HL-60 (cell line): ENCODE results near the gene UBE2J2.

Experiments used
- DNase-seq, 2 experiments: peaks; one replicate each; pipeline ENCODE4 v3.0.0-alpha.2; 2010 to 2020; ENCODE audit warnings: low read depth in 1 of 2, low spot score in 1 of 2
- H3K27ac ChIP-seq: fragments of 250-450 bp; sonication (Bioruptor Pico); replicated peaks from 2 replicates; pipeline ENCODE4 v1.5.1; 2020; ENCODE audit warnings: mild to moderate bottlenecking, moderate library complexity
- H3K27me3 ChIP-seq: fragments of 250-450 bp; sonication (Bioruptor Pico); 2 replicates; pipeline ENCODE4 v1.5.1; 2021; ENCODE audit warnings: mild to moderate bottlenecking, moderate library complexity; ENCODE audit not compliant: insufficient read depth, poor library complexity, severe bottlenecking
- H3K4me3 ChIP-seq: replicated peaks from 2 replicates; pipeline ENCODE4 v1.5.1; 2011; ENCODE audit warnings: mild to moderate bottlenecking, control low read depth, low read length; ENCODE audit not compliant: insufficient read depth
- GABPA ChIP-seq: IDR thresholded peaks from 2 replicates; pipeline ENCODE4 v1.6.1; 2012; ENCODE audit warnings: low read depth
- POLR2AphosphoS5 ChIP-seq: IDR thresholded peaks from 2 replicates; pipeline ENCODE4 v1.6.1; 2012; ENCODE audit warnings: low read depth
- SPI1 ChIP-seq: IDR thresholded peaks from 2 replicates; pipeline ENCODE4 v1.6.1; 2012; ENCODE audit warnings: low read depth, mild to moderate bottlenecking, borderline replicate concordance
- TF ChIP-seq, protein P1 (sequence below): IDR thresholded peaks from 2 replicates; pipeline ENCODE4 v1.6.1; 2012; ENCODE audit warnings: low read depth; ENCODE audit not compliant: insufficient replicate concordance
- TF ChIP-seq, protein P2 (sequence below): IDR thresholded peaks from one replicate; pipeline ENCODE4 v1.5.1; 2011; ENCODE audit warnings: low read length, control low read depth, inconsistent platforms; ENCODE audit not compliant: insufficient read depth

The UBE2J2 gene

DNA sequence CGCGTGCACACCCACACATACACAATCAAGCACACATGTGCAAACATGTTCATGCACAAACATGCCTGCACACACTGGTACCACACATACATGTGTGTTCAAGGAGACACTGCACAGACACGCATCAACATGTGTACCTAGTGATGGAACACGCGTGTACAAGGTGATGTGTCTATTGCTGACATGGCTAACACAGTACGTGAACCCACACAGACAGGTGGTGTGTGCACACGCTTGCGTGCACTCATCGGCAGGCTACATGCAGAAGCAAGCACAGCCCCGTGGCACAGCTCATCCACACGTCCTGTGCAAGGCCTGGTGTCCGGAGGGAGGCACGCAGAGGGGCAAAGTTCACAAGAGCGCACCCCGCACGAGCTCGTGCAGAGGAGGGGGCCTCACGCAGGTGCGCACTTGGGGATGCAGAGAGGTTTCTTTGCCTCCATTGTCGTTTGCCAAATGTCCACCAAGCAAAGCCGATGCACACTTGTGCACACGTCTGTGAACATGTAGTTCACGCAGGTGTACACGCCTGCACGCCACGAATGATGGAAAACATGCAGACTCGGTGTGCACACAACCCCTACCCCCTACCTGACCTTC is 33.1 kb upstream of the UBE2J2 start:
- Histone ChIP-seq H3K4me3 (peak overlapping the region; percentile 73), H3K27me3 (no peaks in the 10 kb centered on the region), H3K27ac (peak overlapping the region; percentile 72)
- no peak for TF ChIP-seq GABPA
- no peak for TF ChIP-seq POLR2AphosphoS5
- TF ChIP-seq, protein P1, sequence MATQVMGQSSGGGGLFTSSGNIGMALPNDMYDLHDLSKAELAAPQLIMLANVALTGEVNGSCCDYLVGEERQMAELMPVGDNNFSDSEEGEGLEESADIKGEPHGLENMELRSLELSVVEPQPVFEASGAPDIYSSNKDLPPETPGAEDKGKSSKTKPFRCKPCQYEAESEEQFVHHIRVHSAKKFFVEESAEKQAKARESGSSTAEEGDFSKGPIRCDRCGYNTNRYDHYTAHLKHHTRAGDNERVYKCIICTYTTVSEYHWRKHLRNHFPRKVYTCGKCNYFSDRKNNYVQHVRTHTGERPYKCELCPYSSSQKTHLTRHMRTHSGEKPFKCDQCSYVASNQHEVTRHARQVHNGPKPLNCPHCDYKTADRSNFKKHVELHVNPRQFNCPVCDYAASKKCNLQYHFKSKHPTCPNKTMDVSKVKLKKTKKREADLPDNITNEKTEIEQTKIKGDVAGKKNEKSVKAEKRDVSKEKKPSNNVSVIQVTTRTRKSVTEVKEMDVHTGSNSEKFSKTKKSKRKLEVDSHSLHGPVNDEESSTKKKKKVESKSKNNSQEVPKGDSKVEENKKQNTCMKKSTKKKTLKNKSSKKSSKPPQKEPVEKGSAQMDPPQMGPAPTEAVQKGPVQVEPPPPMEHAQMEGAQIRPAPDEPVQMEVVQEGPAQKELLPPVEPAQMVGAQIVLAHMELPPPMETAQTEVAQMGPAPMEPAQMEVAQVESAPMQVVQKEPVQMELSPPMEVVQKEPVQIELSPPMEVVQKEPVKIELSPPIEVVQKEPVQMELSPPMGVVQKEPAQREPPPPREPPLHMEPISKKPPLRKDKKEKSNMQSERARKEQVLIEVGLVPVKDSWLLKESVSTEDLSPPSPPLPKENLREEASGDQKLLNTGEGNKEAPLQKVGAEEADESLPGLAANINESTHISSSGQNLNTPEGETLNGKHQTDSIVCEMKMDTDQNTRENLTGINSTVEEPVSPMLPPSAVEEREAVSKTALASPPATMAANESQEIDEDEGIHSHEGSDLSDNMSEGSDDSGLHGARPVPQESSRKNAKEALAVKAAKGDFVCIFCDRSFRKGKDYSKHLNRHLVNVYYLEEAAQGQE = no peak
- TF ChIP-seq, protein P2, sequence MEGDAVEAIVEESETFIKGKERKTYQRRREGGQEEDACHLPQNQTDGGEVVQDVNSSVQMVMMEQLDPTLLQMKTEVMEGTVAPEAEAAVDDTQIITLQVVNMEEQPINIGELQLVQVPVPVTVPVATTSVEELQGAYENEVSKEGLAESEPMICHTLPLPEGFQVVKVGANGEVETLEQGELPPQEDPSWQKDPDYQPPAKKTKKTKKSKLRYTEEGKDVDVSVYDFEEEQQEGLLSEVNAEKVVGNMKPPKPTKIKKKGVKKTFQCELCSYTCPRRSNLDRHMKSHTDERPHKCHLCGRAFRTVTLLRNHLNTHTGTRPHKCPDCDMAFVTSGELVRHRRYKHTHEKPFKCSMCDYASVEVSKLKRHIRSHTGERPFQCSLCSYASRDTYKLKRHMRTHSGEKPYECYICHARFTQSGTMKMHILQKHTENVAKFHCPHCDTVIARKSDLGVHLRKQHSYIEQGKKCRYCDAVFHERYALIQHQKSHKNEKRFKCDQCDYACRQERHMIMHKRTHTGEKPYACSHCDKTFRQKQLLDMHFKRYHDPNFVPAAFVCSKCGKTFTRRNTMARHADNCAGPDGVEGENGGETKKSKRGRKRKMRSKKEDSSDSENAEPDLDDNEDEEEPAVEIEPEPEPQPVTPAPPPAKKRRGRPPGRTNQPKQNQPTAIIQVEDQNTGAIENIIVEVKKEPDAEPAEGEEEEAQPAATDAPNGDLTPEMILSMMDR = no peak
- no peak for TF ChIP-seq SPI1
- DNase-seq = no peak

DNA sequence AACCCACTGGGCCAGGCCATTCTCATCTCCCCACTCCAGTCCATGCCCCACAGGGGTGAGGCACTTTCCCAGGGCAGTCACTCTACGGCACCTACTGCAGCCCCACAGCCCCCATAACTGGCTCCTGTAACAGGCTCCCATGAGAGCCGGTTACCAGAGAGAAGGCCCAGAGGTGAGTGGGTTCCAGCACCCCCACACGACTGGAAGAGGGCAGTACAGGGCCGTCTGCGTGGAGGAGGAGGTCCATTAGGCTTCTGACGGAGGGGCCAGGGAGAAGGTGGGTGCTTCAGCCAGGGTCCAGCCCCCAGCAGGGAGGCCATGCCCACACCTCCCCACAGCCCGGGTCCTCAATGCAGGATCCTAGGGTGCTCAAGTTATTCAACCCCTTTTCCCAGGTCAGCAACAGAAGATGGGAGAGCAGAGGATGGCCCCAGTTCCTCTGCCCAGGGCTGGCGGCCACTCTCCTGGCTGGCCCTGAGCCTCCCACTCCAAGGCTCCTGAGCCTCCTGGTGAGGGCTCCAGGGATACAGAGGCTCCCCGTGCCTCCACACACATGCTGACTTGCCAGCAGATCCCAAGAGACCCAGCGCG is 32.5 kb upstream of the UBE2J2 start:
- peak overlapping the region; percentile 56 for H3K27ac ChIP-seq
- DNase-seq = peak in 1 of 2 experiments; percentile 39
- no peaks in the 10 kb centered on the region for H3K27me3 ChIP-seq
- TF ChIP-seq SPI1 (no peak), GABPA (no peak), POLR2AphosphoS5 (no peak)
- TF ChIP-seq, protein P1 = no peak
- TF ChIP-seq, protein P2 = no peak
- H3K4me3 ChIP-seq = peak overlapping the region; percentile 73

DNA sequence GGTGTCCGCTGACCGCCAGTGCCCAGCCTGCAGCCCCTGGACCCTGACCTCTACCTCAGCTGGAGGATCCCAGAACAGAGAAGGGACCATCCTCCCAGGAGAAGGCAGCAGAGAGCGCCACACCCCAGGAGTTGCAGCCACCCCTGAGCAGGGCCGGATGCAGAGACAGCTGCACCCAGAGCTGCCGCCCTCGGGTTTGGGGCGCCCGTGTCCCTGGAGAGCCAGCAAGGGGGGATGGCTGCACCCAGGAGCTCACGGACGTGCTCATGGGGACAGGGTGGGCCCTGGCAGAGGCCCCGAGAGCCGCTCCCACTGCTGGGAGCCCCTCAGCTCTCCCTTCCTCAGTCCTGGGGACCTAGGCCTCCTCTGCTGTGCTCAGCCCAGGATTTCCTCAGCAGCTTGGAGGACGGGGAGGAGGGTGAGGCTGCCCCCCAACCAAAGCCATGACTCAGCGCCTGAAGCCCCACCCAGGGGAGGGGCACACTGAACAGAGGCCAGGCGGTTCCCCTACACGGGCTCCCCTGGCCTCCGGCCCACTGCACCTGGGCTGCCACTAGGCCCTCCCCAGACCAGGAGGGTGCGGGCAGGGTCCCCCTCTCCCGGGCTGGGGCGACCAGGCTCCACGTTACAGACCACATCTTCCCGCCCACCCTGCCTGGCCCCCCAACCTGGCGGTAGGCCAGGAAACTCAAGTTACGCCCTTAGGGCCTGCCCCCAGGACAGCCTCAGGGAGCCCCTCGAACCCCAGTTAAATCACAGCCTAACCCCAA is 31.8 kb upstream of the UBE2J2 start:
- TF ChIP-seq, protein P2 = no peak
- TF ChIP-seq, protein P1 = no peak
- TF ChIP-seq POLR2AphosphoS5 (no peak), GABPA (no peak), SPI1 (no peak)
- Histone ChIP-seq H3K27me3 (no peaks in the 10 kb centered on the region), H3K27ac (peak overlapping the region; percentile 56), H3K4me3 (peak overlapping the region; percentile 73)
- peak; percentile 64 to 89 for DNase-seq
